HAP-1 (cell line): ENCODE results near the gene DYDC1.

Experiments
- DNase-seq, 2 experiments: peaks; one replicate each; pipeline ENCODE4 v3.0.0-alpha.2; 2016 to 2020; ENCODE audit warnings: low spot score in 2 of 2
- H3K27me3 ChIP-seq: fragments of 250-450 bp; sonication (Bioruptor Pico); 2 replicates; pipeline ENCODE4 v1.5.1; 2020; ENCODE audit warnings: low read depth, mild to moderate bottlenecking, moderate library complexity
- H3K36me3 ChIP-seq: fragments of 250-450 bp; sonication (Bioruptor Pico); replicated peaks from 2 replicates; pipeline ENCODE4 v1.5.1; 2020; ENCODE audit warnings: mild to moderate bottlenecking
- H3K4me1 ChIP-seq: fragments of 250-450 bp; sonication (Bioruptor Pico); 2 replicates; pipeline ENCODE4 v1.5.1; 2020; ENCODE audit warnings: mild to moderate bottlenecking
- H3K4me3 ChIP-seq: fragments of 250-450 bp; sonication (Bioruptor Pico); 2 replicates; pipeline ENCODE4 v1.5.1; 2020; ENCODE audit warnings: mild to moderate bottlenecking, moderate library complexity
- H3K9me3 ChIP-seq: fragments of 250-450 bp; sonication (Bioruptor Pico); 2 replicates; pipeline ENCODE4 v1.5.1; 2020; ENCODE audit warnings: mild to moderate bottlenecking, moderate library complexity
- in situ Hi-C: fragments of 300-500 bp; cut with MboI; formaldehyde crosslinking; loops from 3 replicates; pipeline ENCODE4 v1.14.3; 2020; ENCODE audit warnings: low sequenced_read_pairs, inconsistent platforms, mixed read lengths

The DYDC1 gene

DNA sequence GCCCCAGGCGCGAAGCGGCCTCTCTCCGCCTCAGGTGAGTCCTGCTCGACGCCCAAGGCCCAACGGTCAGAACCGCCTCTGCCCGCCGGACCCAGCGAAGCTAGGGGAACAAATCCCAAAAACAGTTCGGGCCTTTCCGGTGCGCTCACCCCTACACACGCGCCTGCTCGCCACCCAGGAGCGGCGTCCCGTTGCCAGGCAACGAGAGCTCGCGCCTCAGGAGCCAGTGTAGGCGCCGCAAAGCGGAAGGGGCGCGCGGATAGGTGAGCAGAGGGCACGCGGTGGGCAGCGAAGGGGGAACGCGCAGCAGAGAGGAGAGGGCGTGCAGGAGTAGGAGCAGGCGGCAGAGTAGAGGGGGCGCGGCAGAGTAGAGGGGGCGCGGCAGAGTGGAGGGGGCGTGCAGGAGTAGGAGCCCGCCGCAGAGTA is at the start of gene DYDC1, which contains the start of gene DYDC2:
TSS of gene DYDC1 (minus strand) at position 193 of the 426 bp plus-strand sequence. CDS start 4,154 bp downstream, outside the sequence.
TSS of gene DYDC2 (plus strand) at position 219 of the 426 bp plus-strand sequence. CDS start 5,663 bp downstream, outside the sequence.
- Histone ChIP-seq H3K27me3 (no peaks in the 10 kb centered on the region), H3K4me1 (no peaks in the 10 kb centered on the region; the same call in 1 of the 2 replicates), H3K9me3 (no peaks in the 10 kb centered on the region), H3K4me3 (peak within 1 kb of the TSS; percentile 26), H3K36me3 (no peaks in the 10 kb centered on the region)
- in situ Hi-C loops: no loop called here
- peak; percentile 38 to 76 for DNase-seq

DNA sequence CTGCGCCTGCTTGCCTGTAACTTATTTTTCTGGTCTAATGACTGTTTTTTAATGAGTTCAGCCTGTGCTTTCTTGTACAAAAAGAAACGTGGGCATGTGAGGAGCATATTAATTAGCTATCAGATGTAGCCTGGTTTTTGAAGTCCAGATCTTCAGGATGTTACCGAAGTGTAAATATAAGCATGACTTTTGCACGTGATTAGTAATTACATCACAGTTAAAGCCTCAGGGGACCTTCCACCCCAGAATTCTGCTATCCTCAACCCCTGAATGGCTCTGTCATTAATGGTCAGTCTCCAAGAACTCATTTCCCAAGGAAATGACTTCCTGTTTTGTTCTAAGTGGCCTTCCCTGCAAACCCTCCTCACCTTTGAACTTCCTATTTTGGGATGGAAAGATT is 49.6 kb upstream of the DYDC1 start:
- H3K4me1 ChIP-seq: no peaks in the 10 kb centered on the region; the same call in 1 of the 2 replicates
- H3K4me3 ChIP-seq: no peak overlapping the region
- no peaks in the 10 kb centered on the region for H3K27me3 ChIP-seq
- no peaks in the 10 kb centered on the region for H3K36me3 ChIP-seq
- DNase-seq: no peak
- no peaks in the 10 kb centered on the region for H3K9me3 ChIP-seq
- in situ Hi-C loops: no loop called here

DNA sequence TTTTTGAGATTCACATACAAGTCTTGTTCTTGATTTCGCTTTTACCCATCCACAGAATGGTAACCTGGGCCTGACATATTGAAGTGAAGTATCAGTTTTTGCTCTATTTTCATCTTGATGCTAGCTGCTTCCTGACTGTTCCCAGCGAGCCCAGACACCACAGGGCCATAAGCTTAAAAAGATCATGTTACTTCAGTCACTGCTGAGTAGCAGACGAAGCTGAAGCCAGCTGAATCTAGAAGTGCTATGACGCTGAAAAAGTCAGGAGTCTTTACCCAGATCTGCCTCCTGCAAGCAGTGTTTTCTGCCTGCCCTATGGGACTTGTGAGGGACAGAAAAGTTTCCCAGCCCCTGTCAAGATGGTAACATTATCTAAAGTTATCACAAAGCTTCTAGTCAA is 49.1 kb upstream of the DYDC1 start:
- Histone ChIP-seq H3K27me3 (no peaks in the 10 kb centered on the region), H3K4me3 (no peak overlapping the region), H3K4me1 (no peaks in the 10 kb centered on the region; the same call in 1 of the 2 replicates), H3K36me3 (no peaks in the 10 kb centered on the region), H3K9me3 (no peaks in the 10 kb centered on the region)
- in situ Hi-C loops: no loop called here
- no peak for DNase-seq

DNA sequence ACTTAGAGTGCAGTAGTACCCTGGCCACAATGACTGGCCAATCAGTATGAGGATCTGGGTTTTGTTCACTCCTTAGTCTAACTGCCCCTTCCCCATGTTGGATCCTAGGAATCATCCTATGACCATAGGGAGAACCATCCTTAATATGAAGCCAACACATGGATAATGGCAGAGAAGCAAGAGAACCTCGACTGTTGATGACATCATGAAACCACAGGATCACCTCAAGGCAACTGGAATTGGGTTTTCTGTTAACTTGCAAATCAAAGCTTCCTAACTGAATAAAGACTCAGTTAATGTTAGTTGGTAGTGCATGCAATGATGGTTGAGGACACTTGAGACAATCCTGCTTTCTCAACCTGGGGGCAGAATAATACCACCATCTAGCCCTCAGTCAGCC is 48.5 kb upstream of the DYDC1 start:
- Histone ChIP-seq H3K36me3 (no peaks in the 10 kb centered on the region), H3K27me3 (no peaks in the 10 kb centered on the region), H3K4me3 (no peak overlapping the region), H3K9me3 (no peaks in the 10 kb centered on the region), H3K4me1 (no peaks in the 10 kb centered on the region; the same call in 1 of the 2 replicates)
- DNase-seq: no peak
- in situ Hi-C loops: no loop called here

DNA sequence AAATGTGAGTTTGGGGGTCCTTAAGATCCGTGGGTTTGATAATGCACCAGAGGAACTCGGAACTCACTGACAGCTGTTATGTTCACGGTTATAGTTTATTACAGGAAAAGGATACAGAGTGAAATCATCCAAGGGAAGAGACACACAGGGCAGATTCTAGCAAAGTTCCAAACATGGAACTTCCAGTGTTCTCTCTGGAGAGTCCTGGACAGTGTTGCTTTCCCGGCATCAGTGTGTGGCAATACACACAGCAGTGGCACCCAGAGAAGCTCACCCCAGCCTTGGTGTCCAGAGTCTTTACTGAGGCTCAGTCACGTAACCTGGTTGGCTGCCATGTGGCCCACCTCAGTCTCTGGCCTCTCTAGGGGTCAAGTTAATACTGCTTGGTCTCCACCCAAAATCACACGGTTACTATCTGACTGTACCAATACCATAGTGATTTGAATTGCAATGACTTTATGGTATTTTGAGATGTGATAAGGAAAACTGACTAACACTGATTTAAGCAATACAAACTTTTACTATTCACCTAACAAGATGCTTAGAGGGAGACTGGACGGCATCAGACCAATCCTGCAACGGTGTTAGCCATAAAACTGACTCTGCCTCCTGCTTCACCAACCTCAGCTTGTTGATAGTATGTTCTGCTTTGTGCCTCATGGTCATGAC is 43.7 kb upstream of the DYDC1 start:
- Histone ChIP-seq H3K27me3 (no peaks in the 10 kb centered on the region), H3K4me3 (no peak overlapping the region), H3K9me3 (no peaks in the 10 kb centered on the region), H3K36me3 (no peaks in the 10 kb centered on the region), H3K4me1 (no peaks in the 10 kb centered on the region)
- in situ Hi-C loops: no loop called here
- no peak for DNase-seq

DNA sequence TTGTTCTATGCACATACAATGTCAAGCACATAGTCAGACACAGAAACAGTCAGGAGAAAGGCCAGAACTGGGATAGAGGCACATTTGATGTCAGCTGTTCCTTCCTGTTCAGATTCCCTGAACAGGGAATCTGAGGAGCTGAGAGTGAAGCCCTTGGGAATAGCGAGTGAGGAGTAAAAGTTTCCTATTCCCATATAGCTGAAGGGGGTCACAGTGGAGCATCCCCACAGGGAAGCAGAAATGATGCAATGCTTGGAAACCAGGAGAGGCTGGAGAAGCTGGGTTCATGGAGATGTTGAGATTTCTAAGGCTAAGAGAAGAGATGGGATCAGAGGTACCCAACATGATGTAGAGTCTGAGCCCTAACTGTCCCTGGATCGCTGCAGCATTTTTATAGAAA is 40.5 kb upstream of the DYDC1 start:
- DNase-seq: no peak
- Histone ChIP-seq H3K27me3 (no peaks in the 10 kb centered on the region), H3K4me1 (no peaks in the 10 kb centered on the region), H3K9me3 (0 out of 2 replicates have a peak, but pooled peaks cover 2% of the 10 kb centered on the region), H3K4me3 (no peak overlapping the region), H3K36me3 (no peaks in the 10 kb centered on the region)
- in situ Hi-C loops: no loop called here

DNA sequence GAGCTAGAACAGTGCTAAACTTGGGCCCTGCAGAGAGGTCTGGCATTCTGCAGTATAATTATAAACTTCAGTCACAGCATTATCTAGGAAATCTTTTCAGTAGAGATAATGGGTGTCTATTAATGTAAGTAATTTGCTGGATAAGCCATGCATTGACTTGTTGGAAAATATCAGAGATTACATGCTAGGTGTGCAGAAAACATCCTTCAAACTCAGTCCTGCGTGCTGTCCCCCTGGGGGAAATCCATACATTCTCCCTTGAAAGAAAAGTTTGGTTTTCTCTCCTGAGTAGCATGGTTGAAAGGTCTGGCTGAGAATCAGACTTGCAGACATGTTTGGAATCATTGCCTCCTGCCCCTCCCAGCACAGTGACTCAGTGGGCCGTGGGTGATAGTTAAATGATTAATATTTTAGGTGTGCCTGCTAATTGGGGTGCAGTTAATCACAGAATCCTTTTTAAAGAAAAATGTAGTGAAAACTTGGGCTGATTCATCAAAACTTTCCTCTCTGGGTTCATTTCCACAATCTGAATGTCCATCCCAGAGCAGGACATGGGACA is 37.9 kb upstream of the DYDC1 start:
- H3K9me3 ChIP-seq: 0 out of 2 replicates have a peak, but pooled peaks cover 2% of the 10 kb centered on the region
- DNase-seq: no peak
- no peaks in the 10 kb centered on the region; the same call in 1 of the 2 replicates for H3K27me3 ChIP-seq
- in situ Hi-C loops: no loop called here
- H3K4me3 ChIP-seq: no peak overlapping the region
- H3K4me1 ChIP-seq: no peaks in the 10 kb centered on the region
- no peaks in the 10 kb centered on the region for H3K36me3 ChIP-seq

DNA sequence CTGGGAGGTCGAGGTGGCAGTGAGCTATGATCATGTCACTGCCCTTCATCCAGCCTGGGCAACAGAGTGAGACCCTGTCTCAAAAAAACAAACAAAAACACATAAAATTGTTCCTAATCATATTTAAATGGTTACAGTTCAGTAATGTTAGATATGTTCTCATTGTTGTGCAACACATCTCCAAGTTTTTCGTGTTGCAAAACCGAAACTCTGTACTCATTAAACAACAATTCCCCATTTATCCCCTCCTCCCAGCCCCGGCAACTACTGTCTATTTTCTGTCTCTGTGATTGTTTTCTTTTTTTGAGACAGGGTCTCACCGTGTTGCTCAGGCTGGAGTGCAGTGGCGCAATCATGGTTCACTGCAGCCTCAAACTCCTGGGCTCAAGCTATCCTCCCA is 35.7 kb upstream of the DYDC1 start:
- H3K9me3 ChIP-seq: 0 out of 2 replicates have a peak, but pooled peaks cover 2% of the 10 kb centered on the region
- no peak overlapping the region for H3K4me3 ChIP-seq
- no peaks in the 10 kb centered on the region for H3K4me1 ChIP-seq
- DNase-seq: no peak
- H3K27me3 ChIP-seq: no peaks in the 10 kb centered on the region; the same call in 1 of the 2 replicates
- in situ Hi-C loops: no loop called here
- H3K36me3 ChIP-seq: no peaks in the 10 kb centered on the region

DNA sequence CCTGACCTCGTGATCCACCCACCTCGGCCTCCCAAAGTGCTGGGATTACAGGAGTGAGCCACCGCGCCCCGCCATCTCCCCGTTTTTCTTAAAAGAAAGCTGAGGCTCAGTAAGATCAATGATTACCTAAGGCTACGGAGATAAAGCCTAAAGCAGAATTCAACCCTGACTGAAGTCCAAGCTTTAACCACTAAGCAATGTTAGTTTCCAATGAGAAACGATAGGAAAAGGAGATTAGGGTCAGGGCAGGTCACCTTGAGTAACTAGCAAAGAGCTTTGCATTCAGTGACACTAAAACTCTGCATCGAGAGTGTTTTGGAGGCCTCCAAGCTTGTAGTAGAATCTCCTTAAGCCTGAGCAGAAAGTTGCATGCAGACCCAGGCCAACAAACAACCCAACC is 34.2 kb upstream of the DYDC1 start:
- Histone ChIP-seq H3K4me3 (no peak overlapping the region), H3K36me3 (no peaks in the 10 kb centered on the region), H3K27me3 (no peaks in the 10 kb centered on the region; the same call in 1 of the 2 replicates), H3K9me3 (0 out of 2 replicates have a peak, but pooled peaks cover 2% of the 10 kb centered on the region), H3K4me1 (no peaks in the 10 kb centered on the region)
- no peak for DNase-seq
- in situ Hi-C loops: no loop called here

DNA sequence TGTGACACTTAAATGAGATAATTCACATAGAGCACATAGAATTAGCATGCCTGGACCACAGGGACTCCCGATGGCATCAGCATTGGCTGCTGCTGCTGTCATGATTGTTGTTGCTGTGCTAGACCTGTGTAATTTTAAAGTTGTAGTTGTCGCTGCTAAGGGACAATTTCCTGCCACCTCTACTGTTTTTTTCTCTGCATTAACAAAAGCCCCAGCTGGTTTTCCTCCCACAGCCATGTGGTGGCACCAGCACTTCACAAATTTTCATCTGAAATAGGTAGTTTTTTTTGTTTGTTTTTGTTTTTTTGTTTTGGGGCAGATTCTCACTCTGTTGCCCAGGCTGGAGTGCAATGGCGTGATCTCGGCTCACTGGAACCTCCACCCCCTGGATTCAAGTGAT is 26.4 kb upstream of the DYDC1 start:
- Histone ChIP-seq H3K27me3 (peaks cover 3% of the 10 kb centered on the region), H3K36me3 (no peaks in the 10 kb centered on the region), H3K4me1 (no peaks in the 10 kb centered on the region), H3K9me3 (no peaks in the 10 kb centered on the region), H3K4me3 (no peak overlapping the region)
- in situ Hi-C loops: no loop called here
- DNase-seq: peak; percentile 28

DNA sequence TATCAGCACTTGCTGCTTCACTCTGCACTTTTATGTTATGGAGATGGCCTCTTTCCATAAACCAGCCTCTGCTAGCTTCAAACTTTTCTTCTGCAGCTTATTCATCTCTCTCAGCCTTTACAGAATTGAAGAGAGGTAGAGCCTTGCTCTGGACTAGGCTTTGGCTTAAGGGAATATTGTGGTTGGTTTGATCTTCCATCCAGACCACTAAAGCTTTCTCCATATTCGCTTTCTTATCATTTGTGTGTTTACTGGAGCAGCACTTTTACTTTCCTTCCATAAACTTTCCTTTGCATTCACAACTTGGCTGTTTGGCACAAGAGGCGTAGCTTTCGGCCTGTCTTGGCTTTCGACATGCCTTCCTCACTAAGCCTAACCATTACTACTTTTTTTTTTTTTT is 23.6 kb upstream of the DYDC1 start:
- H3K4me1 ChIP-seq: no peaks in the 10 kb centered on the region

DNA sequence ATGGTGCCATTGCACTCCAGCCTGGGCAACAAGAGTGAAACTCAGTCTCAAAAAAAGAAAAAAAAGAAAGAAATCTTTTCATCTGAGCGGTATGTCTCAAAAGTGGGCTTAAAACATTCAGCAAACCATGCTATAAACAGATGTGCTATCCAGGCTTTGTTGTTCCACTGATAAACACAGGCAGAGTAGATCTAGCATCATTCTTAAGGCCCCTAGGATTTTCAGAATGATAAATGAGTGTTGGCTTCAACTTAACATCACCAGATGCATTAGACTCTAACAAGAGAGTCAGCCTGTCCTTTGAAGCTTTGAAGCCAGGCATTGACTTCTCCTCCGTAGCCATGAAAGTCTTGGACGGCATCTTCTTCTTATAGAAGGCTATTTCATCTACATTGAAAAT is 23.1 kb upstream of the DYDC1 start:
- Histone ChIP-seq H3K36me3 (no peaks in the 10 kb centered on the region), H3K4me3 (no peak overlapping the region), H3K4me1 (no peaks in the 10 kb centered on the region), H3K27me3 (peaks cover 5% of the 10 kb centered on the region), H3K9me3 (no peaks in the 10 kb centered on the region)
- no peak for DNase-seq
- in situ Hi-C loops: no loop called here

More for the DNA sequence above, 23.6 kb upstream of the DYDC1 start:
- in situ Hi-C loops: no loop called here
- DNase-seq: no peak
- Histone ChIP-seq H3K27me3 (peaks cover 5% of the 10 kb centered on the region), H3K4me3 (no peak overlapping the region), H3K9me3 (no peaks in the 10 kb centered on the region), H3K36me3 (no peaks in the 10 kb centered on the region)

DNA sequence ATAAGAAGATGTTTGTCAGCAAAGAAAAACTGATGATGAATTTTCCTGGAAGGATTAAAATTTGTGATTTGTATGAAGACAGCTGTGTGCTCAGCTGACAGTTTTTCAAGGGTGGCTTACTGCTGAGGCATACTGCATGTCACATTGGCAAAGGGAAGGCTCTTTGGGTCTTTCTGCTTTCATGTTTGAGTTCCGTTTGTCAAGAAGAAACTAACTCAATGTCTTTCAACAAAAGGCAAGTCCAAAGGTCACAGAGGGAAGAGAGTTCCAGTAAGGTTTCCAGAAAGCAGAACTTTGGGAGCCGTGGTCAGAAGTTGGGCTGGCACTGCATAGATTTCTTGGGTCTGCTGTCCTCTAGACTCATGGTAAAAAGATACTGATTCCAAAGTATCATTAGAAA is 16.9 kb upstream of the DYDC1 start:
- in situ Hi-C loops: no loop called here
- no peaks in the 10 kb centered on the region for H3K36me3 ChIP-seq
- no peaks in the 10 kb centered on the region; the same call in 1 of the 2 replicates for H3K4me1 ChIP-seq
- no peak overlapping the region for H3K4me3 ChIP-seq
- no peak for DNase-seq
- H3K9me3 ChIP-seq: no peaks in the 10 kb centered on the region
- H3K27me3 ChIP-seq: peaks cover 2% of the 10 kb centered on the region; the same call in 1 of the 2 replicates

DNA sequence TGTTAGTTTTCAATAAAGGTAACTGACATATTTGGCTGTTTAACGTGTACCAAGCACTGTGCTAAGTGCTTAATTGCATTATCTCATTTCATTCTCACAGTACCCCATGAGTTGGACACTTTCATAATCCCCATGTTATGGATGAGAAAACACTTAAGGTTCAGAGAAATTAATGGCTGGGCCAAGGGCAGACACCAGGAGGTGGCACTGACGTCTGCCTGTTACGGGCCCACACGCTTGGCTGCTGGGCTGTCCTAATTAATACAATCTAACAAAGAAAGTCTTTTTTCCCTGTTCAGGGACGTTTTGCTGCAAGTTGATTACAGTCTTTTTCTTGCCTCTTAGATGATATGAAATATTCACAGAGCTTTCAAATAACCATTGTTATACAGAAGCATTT is 16.1 kb upstream of the DYDC1 start:
- Histone ChIP-seq H3K4me3 (no peak overlapping the region), H3K4me1 (no peaks in the 10 kb centered on the region; the same call in 1 of the 2 replicates), H3K9me3 (no peaks in the 10 kb centered on the region), H3K27me3 (peaks cover 2% of the 10 kb centered on the region; the same call in 1 of the 2 replicates), H3K36me3 (no peaks in the 10 kb centered on the region)
- DNase-seq: peak in 1 of 2 experiments; percentile 21
- in situ Hi-C loops: no loop called here
